ENCODE measurements around the gene ENDOD1.

DNA sequence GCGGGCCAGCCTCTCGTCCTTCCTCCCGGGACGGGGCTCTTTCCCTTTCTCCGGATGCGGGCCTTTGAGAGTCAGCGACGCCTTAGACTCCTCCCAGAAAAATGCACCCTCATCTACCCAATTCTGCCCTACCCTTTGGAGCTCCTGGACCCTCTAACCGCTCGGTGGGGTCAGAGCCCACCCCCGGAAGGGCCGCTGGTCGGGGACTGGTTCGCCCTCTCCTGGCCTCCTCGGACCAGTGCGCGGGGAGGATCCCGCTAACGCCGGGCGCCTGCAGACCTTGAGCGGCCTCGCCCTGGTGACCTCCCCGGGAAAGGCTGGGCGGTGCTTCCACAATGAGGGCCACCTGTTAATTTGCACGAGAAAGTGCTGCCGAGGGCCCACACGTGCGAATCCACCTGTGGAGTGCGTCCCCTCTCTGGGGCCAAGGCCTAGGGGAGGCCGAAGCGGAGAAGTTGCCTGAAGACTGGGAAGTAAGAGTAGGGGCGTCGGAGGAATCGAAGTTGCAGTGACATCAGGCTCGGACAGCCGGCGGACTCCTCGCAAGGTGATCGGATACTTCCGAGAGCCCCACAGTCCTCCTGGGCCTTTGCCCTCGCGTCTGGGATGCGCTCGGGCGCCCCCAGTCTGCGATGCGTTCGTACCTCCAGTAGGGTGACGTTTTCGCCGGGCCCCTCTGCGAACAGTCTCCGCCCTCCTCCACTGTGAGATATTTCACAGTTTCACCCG is 61.5 kb downstream of the ENDOD1 start:
- no peak for TF ChIP-seq EZH2 (IDR thresholded peaks at IDR 0.05; ENCODE audit: borderline replicate concordance, insufficient read depth, low read depth, low read length, poor library complexity, severe bottlenecking)
- TF ChIP-seq, protein P1, sequence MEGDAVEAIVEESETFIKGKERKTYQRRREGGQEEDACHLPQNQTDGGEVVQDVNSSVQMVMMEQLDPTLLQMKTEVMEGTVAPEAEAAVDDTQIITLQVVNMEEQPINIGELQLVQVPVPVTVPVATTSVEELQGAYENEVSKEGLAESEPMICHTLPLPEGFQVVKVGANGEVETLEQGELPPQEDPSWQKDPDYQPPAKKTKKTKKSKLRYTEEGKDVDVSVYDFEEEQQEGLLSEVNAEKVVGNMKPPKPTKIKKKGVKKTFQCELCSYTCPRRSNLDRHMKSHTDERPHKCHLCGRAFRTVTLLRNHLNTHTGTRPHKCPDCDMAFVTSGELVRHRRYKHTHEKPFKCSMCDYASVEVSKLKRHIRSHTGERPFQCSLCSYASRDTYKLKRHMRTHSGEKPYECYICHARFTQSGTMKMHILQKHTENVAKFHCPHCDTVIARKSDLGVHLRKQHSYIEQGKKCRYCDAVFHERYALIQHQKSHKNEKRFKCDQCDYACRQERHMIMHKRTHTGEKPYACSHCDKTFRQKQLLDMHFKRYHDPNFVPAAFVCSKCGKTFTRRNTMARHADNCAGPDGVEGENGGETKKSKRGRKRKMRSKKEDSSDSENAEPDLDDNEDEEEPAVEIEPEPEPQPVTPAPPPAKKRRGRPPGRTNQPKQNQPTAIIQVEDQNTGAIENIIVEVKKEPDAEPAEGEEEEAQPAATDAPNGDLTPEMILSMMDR (IDR thresholded peaks at IDR 0.05) = peak; percentile 86

Measured in B cell (primary cell).